ENCODE results near the gene KAT8.

KAT8 gene

DNA sequence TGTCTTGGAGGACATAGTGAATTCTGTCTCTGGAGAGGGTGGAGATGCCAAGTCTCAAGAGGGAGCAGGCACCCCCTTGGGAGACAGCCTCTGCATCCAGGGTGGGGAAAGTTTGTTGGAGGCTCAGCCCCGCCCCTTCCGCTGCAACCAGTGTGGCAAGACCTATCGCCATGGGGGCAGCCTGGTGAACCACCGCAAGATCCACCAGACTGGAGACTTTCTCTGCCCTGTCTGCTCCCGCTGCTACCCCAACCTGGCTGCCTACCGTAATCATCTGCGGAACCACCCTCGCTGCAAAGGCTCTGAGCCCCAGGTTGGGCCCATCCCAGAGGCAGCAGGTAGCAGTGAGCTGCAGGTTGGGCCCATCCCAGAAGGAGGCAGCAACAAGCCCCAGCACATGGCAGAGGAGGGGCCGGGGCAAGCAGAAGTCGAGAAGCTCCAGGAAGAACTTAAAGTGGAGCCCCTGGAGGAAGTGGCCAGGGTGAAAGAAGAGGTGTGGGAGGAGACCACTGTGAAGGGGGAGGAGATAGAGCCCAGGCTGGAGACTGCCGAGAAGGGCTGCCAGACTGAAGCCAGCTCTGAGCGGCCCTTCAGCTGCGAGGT is 38.0 kb upstream of the KAT8 start:
- Histone ChIP-seq H3K4me3 (ENCODE audit: low read depth, low read length) (no peak overlapping the region), H3K4me1 (no peaks in the 10 kb centered on the region; the same call in 1 of the 2 replicates)
- TF ChIP-seq, protein P1, sequence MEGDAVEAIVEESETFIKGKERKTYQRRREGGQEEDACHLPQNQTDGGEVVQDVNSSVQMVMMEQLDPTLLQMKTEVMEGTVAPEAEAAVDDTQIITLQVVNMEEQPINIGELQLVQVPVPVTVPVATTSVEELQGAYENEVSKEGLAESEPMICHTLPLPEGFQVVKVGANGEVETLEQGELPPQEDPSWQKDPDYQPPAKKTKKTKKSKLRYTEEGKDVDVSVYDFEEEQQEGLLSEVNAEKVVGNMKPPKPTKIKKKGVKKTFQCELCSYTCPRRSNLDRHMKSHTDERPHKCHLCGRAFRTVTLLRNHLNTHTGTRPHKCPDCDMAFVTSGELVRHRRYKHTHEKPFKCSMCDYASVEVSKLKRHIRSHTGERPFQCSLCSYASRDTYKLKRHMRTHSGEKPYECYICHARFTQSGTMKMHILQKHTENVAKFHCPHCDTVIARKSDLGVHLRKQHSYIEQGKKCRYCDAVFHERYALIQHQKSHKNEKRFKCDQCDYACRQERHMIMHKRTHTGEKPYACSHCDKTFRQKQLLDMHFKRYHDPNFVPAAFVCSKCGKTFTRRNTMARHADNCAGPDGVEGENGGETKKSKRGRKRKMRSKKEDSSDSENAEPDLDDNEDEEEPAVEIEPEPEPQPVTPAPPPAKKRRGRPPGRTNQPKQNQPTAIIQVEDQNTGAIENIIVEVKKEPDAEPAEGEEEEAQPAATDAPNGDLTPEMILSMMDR (IDR thresholded peaks at IDR 0.05; ENCODE audit: low read depth, low read length): no peak

GRCh38 chr16:31080035-31080629 is 37.3 kb upstream of the KAT8 start:
- TF ChIP-seq, protein P1 (IDR thresholded peaks at IDR 0.05; ENCODE audit: low read depth, low read length): no peak
- Histone ChIP-seq H3K27me3 (no peaks in the 10 kb centered on the region), H3K36me3 (peaks cover 60% of the 10 kb centered on the region), H3K4me3 (ENCODE audit: low read depth, low read length) (no peak overlapping the region), H3K4me1 (no peaks in the 10 kb centered on the region; the same call in 1 of the 2 replicates), H3K9me3 (no peaks in the 10 kb centered on the region)
- no peak for DNase-seq

More for the DNA sequence above, 38.0 kb upstream of the KAT8 start:
- no peaks in the 10 kb centered on the region for H3K9me3 ChIP-seq
- peaks cover 60% of the 10 kb centered on the region for H3K36me3 ChIP-seq
- no peak for DNase-seq
- no peaks in the 10 kb centered on the region for H3K27me3 ChIP-seq

GRCh38 chr16:31080756-31081419 is 36.6 kb upstream of the KAT8 start:
- Histone ChIP-seq H3K27me3 (no peaks in the 10 kb centered on the region), H3K4me3 (ENCODE audit: low read depth, low read length) (no peak overlapping the region), H3K36me3 (peaks cover 60% of the 10 kb centered on the region), H3K4me1 (no peaks in the 10 kb centered on the region; the same call in 1 of the 2 replicates), H3K9me3 (no peaks in the 10 kb centered on the region)
- TF ChIP-seq, protein P1 (IDR thresholded peaks at IDR 0.05; ENCODE audit: low read depth, low read length): no peak
- no peak for DNase-seq

GRCh38 chr16:31081428-31082351 is 35.8 kb upstream of the KAT8 start:
- Histone ChIP-seq H3K4me1 (no peaks in the 10 kb centered on the region; the same call in 1 of the 2 replicates), H3K27me3 (no peaks in the 10 kb centered on the region), H3K36me3 (peaks cover 54% of the 10 kb centered on the region), H3K4me3 (ENCODE audit: low read depth, low read length) (no peak overlapping the region), H3K9me3 (no peaks in the 10 kb centered on the region)
- TF ChIP-seq, protein P1 (IDR thresholded peaks at IDR 0.05; ENCODE audit: low read depth, low read length): no peak
- no peak for DNase-seq

DNA sequence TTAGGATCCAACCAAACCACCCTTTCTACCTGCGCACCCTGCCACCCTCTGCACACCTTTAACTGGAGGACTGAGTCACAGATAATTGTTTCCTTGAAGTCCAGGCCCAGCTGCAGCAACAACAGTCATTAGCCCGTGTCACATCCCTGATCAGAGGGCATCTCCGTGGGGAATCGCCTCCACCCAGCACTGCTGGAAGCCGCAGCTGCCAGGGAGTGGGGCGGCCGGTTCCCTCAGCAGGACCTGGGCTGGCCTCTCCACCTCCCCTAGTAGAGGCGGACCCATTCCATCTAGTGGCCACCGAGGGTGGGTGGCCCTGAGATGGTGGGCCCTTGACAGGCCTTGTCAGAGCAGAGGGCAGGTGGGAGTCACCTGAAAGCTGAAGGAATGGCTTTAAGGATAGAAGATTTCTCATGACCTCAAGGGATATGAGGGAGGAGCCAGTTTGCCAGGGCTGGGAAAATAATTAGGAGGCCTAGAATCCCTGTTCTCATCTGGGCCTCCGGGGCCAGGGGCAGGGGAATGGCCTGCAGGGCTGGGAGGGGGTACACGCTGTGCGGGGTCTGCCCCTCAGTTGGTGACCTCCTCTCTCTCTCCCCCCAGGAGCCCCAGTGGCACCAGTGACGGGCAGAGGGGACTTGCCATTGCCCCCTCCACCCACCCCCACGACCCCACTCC is 35.0 kb upstream of the KAT8 start:
- H3K36me3 ChIP-seq: peaks cover 45% of the 10 kb centered on the region

More for the DNA sequence above, 35.0 kb upstream of the KAT8 start:
- TF ChIP-seq, protein P1 (IDR thresholded peaks at IDR 0.05; ENCODE audit: low read depth, low read length): no peak
- Histone ChIP-seq H3K4me1 (no peaks in the 10 kb centered on the region; the same call in 1 of the 2 replicates), H3K9me3 (no peaks in the 10 kb centered on the region), H3K27me3 (no peaks in the 10 kb centered on the region), H3K4me3 (ENCODE audit: low read depth, low read length) (no peak overlapping the region)
- DNase-seq: no peak
